GM12891 (cell line): ENCODE results near the gene SH2D3A.
"Not testable (repeated sequence)": the region's sequence is repeated elsewhere in the genome, so short reads cannot be mapped to it uniquely, and the experiment has no call there.

Experiments
- DNase-seq: peaks from one replicate; pipeline ENCODE4 v3.0.0; 2011; ENCODE audit warnings: low spot score; ENCODE audit not compliant: insufficient read length
- FAIRE-seq: peaks from 2 replicates; lab custom pipeline; 2011; peaks lifted over from hg19 to GRCh38; lab: Jason Lieb, UNC
- PAX5 ChIP-seq: IDR thresholded peaks from 2 replicates; pipeline ENCODE4 v1.6.1; 2011; ENCODE audit warnings: low read length, moderate library complexity, mild to moderate bottlenecking; ENCODE audit not compliant: insufficient read depth, severe bottlenecking
- POLR2A ChIP-seq: IDR thresholded peaks from 2 replicates; pipeline ENCODE4 v1.6.1; 2011; ENCODE audit warnings: low read depth, low read length, control low read depth
- POLR2AphosphoS5 ChIP-seq: IDR thresholded peaks from 2 replicates; pipeline ENCODE4 v1.6.1; 2011; ENCODE audit warnings: low read depth, low read length, control low read depth
- POU2F2 ChIP-seq: IDR thresholded peaks from 2 replicates; pipeline ENCODE4 v1.6.1; 2011; ENCODE audit warnings: low read depth, mild to moderate bottlenecking, control low read depth, low read length, moderate library complexity
- SPI1 ChIP-seq: IDR thresholded peaks from 2 replicates; pipeline ENCODE4 v1.6.1; 2011; ENCODE audit warnings: low read depth, low read length, control low read depth
- TAF1 ChIP-seq: IDR thresholded peaks from 2 replicates; pipeline ENCODE4 v1.6.1; 2011; ENCODE audit warnings: low read depth, low read length, control low read depth

The SH2D3A gene

DNA sequence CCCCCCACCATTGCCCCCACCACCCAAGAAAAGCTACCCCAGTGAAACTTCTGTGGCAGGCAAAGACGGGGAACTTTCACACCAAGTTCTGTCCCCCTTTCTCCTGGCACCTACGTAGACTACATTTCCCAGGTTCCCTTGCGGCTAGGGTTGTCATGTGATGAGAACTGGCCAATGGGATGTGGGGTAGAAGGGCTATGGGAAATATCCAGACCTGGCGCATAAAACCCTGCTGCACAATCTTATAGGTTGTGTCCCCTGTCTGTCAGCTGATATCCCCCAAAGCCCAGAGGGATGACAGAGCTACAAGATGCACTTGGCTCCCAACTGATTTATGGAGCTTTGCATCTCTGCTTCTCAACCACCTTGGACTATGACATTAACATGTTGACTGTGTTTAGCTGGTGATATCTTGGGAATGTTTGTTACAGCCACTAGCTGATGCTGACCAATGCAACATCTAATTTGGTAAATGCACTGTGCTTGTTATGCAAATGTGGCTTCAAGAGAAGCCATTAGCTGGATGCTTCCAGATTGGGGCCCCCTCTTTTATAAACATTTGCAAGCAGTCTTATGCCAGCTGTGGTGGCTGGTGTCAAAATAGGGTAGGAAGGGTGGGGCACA, 6.1 kb downstream of the SH2D3A start:
- DNase-seq (no peak), FAIRE-seq (no peak)
- TF ChIP-seq PAX5 (no peak), POLR2AphosphoS5 (no peak), POU2F2 (no peak), SPI1 (no peak), POLR2A (no peak), TAF1 (no peak)

DNA sequence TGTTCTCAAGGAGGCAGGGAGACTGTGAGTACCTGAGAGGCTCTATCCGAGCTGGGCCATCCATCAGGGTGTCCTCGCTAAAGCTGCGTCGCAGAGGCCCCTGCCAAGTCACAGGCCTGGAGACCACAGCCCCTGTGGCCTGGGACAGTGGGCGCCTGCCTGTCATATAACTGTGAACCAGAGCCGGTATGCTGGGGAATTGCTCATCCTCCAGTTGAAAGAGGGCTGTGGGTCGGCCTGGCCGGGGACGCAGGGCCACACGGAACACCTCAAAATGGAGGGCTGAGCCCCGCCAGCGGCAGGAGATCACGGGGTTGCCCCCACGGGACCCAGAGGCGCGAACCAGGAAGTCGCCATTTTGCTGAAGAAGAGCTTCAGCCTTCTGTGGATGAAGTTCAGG, 6.6 kb downstream of the SH2D3A start:
- FAIRE-seq (no peak), DNase-seq (no peak)
- no peak for TF ChIP-seq POLR2AphosphoS5
- TF ChIP-seq SPI1: no peak
- TF ChIP-seq TAF1: no peak
- no peak for TF ChIP-seq PAX5
- no peak for TF ChIP-seq POLR2A
- TF ChIP-seq POU2F2: no peak

DNA sequence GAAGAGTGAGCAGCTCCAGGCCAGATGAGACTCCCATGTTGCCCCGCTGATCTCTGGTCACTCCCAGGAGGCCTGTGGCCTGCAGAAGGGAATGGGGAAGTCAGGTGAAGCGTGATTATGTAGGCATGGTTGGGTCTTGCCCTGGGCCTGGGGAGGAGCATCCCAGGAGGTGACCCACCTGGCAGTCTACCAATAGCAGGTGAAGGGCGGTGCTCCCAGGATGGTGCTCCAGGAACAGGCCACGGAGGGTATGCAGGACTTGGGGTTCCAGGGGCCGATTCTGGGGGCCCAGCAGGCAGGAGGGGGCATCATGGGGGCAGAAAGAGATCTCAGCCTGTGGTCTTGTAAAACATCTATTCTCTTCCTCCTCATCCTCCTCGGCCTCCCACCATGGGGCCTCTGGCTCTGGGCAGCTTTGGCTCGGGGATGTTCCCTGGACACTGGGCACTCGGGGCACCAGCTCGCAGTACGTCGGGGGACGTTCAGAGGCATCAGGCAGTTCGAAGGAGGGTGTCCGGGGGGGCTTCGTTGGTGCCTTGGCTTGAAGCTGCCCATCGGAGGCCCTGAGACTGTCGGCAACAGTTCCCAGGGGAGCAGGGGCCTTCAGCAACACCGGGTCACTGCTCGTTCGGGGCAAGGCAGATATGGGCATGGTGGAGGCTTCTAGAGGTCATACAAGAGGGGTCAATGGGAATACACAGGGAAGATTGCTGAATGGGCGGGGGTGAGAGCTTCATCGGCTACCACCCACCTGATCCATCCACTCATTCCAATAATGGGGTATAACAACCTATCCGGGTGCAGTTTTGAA, 12.4 kb downstream of the SH2D3A start:
- FAIRE-seq (no peak), DNase-seq (no peak)
- no peak for TF ChIP-seq POLR2AphosphoS5
- TF ChIP-seq TAF1: no peak
- TF ChIP-seq SPI1: no peak
- no peak for TF ChIP-seq POLR2A
- no peak for TF ChIP-seq POU2F2
- no peak for TF ChIP-seq PAX5

DNA sequence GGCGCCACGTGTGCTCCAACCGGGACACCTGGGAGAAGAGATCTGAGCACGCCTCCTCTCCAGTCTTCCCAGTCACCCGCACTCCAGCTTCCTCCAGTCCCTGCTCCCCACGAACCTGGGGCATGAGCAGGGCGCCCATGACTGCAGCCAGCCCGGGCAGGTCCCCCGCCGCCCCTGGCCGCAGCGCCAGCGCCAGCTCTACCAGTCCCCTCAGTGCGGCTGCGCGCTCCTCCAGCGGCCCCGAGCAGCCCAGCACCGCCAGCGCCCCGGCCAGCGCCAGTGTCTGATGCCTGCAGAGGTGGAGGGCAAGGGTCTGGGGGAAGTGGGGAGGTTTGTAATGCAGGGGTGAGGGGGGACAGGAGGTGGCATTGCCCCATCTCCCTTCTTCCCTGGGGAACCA, 13.1 kb downstream of the SH2D3A start:
- no peak for DNase-seq
- FAIRE-seq: no peak
- TF ChIP-seq POU2F2: no peak
- TF ChIP-seq PAX5: no peak
- no peak for TF ChIP-seq POLR2A
- no peak for TF ChIP-seq POLR2AphosphoS5
- no peak for TF ChIP-seq TAF1
- no peak for TF ChIP-seq SPI1

DNA sequence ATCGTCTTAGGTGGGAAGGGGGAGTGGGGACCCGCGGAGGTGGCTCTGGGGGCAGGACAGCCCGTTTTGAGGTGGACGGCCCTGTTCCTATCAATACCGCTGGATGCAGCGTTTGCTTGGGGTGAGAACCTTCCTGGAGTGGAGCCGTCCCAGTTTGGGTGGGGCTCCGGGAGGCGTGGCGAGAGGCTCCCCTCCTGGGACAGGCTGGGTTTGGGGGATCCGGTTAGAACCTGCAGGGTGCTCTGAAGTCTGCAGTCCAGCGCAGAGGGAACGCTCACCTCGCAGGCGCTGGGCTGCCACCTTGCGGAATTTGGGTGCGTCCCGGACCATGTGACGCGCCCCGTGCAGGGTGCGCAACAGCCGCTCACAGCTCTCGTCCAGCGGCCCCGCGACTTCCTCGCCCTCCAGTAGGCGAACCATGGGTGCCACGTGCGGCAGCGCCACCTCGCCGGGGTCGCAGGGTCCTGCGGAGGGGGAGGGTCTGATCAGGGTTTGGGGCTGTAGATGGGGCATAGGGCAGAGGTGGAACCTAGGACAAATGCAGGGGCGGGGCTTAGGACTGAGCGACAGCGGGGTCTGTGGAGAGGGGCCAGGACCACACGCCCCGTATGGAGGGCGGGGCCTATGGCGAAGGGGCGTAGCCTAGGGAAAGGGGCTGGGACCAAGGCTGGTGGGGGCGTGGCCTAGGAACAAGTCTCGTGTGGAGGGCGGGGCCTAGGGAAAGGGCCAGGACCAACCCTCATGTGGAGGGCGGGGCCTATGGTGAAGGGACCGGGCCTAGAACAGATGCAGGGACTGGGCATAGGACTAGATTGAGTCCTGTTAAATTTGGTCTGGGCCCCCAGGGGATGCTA, 13.8 kb downstream of the SH2D3A start:
- TF ChIP-seq POU2F2 (peak; percentile 44; the same call in 1 of the 2 replicates), TAF1 (0 out of 2 replicates have a peak, but pooled peaks have one; percentile 37), POLR2A (0 out of 2 replicates have a peak, but pooled peaks have one; percentile 19), POLR2AphosphoS5 (peak; percentile 37; the same call in 1 of the 2 replicates), SPI1 (no peak)
- FAIRE-seq: peak; percentile 99
- peak; percentile 94 for DNase-seq

DNA sequence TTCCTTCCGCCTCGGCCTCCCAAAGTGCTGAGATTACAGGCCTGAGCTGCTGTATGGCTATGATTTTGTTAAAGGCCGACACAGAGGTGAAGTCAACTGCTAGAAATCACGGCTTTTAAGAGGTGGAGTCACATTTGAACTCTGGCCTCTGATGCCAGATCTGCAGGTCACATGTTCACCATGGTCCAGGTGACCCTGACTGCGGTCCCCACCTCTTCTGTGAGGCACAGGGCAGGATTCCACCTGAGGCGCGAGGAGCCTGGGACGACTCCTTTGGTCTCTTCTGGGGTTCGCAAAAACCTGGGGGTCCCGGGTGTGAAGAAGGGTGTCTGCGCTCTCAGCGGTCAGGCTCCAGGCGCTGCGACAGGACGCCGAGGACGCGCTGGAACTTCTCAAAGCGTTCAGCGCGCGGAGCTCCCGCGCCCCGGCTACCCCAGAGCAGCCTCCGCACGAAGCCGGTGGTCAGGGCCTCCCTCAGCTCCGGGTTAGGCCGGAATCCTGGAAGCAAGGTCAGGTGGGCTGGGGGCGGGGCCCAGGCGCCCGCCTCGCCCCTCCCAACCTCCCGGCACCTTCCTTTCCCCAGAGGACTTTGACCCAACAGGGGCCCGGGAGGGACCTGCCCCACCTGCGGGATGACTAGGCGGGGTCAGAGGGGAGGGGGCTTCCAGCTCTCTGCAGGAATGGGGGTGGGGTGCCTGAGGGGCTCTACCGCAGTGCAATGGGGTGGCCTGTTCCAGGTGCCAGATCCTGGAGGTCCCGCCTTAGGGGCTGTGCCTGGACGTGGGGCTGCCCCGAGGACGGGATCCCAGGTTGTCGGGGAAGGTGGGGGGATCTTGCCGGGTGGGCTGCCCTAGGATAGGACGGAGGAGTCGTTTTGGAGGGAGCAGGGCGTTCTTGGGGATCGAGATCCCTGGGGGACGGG, 14.7 kb downstream of the SH2D3A start:
- DNase-seq: no peak
- peak; percentile 54 for FAIRE-seq
- TF ChIP-seq POU2F2 (no peak), TAF1 (no peak), POLR2AphosphoS5 (no peak), SPI1 (no peak), PAX5 (no peak), POLR2A (no peak)

DNA sequence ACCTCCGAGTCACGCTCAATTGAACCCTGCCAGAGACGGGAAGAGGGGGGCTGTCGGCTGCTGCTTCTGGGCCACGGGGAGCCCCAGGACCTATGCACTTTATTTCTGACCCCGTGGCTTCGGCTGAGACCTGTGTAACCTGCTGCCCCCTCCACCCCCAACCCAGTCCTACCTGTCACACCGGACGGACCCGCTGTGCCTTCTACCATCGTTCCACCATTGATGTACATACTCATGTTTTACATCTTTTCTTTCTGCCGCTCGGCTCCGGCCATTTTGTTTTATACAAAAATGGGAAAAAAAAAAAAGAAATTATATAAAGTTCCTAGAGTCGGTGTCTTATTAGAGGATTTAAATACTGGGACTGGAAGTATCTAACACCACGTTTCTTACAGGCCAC, 16.0 kb downstream of the SH2D3A start:
- TF ChIP-seq SPI1: no peak
- no peak for TF ChIP-seq TAF1
- no peak for TF ChIP-seq POLR2A
- TF ChIP-seq PAX5: no peak
- TF ChIP-seq POLR2AphosphoS5: no peak
- TF ChIP-seq POU2F2: no peak
- no peak for FAIRE-seq
- DNase-seq: no peak

DNA sequence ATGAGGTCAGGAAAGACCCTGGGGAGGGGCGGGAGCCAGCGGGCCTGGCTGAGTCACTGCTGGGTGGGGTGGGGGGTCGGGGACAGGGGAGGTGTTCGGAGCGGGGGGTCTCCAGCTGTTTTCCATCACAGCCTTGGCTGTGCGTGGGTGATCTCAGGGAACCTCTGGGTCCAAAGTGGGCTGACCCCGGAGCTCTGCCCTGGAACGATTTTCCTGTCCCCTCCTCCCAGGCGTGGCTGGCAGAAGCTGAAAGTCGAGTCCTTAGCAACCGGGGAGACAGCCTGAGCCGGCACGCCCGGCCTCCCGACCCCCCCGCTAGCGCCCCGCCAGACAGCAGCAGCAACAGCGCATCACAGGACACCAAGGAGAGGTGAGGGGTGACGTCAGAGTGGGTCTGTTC, 17.2 kb downstream of the SH2D3A start:
- TF ChIP-seq POLR2A (no peak), TAF1 (no peak), POLR2AphosphoS5 (no peak), SPI1 (no peak), PAX5 (no peak), POU2F2 (no peak)
- FAIRE-seq (no peak), DNase-seq (no peak)

DNA sequence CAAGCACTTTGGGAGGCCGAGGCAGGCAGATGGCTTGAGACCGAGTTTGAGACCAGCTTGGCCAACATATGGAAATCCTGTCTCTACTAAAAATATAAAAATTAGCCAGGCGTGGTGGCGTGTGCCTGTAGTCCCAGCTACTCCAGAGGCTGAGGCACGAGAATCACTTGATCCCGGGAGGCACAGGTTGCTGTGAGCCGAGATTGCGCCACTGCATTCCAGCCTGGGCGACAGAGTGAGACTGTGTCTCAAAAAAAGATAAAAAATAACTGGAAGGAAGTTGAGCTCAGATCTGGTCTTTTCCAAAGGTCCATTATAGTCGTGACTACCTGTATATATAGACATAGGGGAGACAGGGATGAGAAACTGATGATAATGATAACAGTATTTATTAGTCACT, 18.7 kb downstream of the SH2D3A start:
- not testable (repeated sequence) for DNase-seq, FAIRE-seq
